GM18505 (cell line): ENCODE results near the gene HIVEP2.
"Not testable (repeated sequence)": the region's sequence is repeated elsewhere in the genome, so short reads cannot be mapped to it uniquely, and the experiment has no call there.

ENCODE experiments used
- ATAC-seq: cut with Tn5 transposase; IDR thresholded peaks from one replicate; pipeline ENCODE4 v1.9.1; 2021; ENCODE audit not compliant: unreplicated experiment
- POLR2A ChIP-seq: IDR thresholded peaks from 4 replicates; pipeline ENCODE4 v1.6.1; 2011; ENCODE audit warnings: borderline replicate concordance; ENCODE audit not compliant: insufficient read depth, insufficient read length; ENCODE audit errors: extremely low read depth

HIVEP2 gene, protein sequence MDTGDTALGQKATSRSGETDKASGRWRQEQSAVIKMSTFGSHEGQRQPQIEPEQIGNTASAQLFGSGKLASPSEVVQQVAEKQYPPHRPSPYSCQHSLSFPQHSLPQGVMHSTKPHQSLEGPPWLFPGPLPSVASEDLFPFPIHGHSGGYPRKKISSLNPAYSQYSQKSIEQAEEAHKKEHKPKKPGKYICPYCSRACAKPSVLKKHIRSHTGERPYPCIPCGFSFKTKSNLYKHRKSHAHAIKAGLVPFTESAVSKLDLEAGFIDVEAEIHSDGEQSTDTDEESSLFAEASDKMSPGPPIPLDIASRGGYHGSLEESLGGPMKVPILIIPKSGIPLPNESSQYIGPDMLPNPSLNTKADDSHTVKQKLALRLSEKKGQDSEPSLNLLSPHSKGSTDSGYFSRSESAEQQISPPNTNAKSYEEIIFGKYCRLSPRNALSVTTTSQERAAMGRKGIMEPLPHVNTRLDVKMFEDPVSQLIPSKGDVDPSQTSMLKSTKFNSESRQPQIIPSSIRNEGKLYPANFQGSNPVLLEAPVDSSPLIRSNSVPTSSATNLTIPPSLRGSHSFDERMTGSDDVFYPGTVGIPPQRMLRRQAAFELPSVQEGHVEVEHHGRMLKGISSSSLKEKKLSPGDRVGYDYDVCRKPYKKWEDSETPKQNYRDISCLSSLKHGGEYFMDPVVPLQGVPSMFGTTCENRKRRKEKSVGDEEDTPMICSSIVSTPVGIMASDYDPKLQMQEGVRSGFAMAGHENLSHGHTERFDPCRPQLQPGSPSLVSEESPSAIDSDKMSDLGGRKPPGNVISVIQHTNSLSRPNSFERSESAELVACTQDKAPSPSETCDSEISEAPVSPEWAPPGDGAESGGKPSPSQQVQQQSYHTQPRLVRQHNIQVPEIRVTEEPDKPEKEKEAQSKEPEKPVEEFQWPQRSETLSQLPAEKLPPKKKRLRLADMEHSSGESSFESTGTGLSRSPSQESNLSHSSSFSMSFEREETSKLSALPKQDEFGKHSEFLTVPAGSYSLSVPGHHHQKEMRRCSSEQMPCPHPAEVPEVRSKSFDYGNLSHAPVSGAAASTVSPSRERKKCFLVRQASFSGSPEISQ (N-terminal part only)

GRCh38 chr6:142945049-142945445, at the start of gene HIVEP2:
Gene HIVEP2 (minus strand): TSS chr6:142945176. CDS start chr6:142774738, 170,438 bp downstream.
- ATAC-seq: peak; percentile 21
- no peak for TF ChIP-seq POLR2A

DNA sequence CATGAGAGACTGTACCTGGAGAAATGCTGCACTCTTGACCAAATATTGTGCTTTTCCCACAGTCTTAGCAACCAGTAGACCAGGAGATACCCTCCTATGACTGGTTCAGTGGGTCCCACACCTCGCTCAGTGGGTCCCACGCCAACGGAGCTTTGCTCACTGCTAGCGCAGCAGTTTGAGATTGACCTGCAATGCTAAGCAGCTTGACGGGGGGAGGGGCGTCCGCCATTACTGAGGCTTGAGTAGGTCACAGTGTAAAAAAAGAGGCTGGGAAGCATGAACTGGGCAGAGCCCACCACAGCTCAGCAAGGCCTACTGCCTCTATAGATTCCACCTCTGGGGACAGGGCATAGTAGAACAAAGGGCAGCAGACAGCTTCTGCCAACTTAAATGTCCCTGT, 49.0 kb upstream of the HIVEP2 start:
- ATAC-seq: no peak
- TF ChIP-seq POLR2A: no peak

DNA sequence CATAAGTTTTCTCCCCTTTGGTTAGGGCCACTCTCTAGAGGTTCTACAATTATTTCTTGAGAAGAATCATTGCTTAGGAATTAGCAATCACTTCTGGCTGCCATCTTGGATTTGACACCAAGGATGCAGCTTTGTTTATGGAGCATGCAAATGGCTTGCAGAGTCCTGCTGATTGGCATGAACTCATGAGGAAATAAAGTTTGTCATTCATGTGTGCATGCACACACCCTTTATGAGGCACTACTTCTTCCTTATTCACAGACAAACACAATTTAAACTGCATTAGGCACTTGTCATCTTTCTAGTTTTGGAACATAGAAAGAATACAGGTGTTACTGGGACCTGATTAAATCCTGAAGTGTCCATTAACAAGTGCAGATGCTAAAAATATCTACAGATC, 42.5 kb upstream of the HIVEP2 start:
- ATAC-seq: no peak
- no peak for TF ChIP-seq POLR2A

DNA sequence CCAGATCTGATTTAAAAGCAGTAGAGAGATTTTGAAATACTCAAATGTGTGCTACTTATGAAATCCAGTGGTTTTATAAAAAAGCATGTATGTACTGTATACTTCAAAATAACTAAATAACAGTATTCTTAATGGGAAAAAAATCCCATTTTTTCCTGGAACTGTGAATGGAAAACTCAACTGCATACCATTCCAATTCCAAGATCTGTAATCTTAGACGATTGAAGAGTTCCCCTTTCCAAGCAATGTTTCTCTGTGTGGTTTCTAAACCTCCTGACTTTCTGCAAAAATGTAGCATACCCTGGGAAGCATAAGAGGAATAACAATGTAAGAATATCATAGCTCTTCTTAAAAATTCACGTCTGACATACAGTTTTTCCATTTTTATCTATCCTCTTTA, 40.3 kb upstream of the HIVEP2 start:
- ATAC-seq: no peak
- no peak for TF ChIP-seq POLR2A

DNA sequence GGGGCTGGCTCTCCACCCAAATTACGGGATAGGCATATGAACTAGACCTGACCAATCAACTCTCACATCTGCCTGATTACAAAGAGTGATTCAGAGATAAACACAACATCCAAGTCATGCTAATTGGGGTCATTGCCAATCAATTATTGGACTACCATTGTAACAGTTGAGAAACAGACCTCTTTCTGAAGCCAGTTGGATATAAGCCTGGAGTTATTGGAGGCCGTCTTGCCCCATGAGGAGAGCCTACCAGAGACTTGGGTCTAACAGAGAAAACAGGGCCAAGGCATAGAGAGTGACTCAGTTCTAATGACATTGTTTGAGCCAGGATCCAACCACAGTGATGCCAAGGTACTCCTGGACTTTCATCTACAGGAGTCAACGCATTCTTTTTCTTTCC, 39.4 kb upstream of the HIVEP2 start:
- no peak for TF ChIP-seq POLR2A
- ATAC-seq: no peak

DNA sequence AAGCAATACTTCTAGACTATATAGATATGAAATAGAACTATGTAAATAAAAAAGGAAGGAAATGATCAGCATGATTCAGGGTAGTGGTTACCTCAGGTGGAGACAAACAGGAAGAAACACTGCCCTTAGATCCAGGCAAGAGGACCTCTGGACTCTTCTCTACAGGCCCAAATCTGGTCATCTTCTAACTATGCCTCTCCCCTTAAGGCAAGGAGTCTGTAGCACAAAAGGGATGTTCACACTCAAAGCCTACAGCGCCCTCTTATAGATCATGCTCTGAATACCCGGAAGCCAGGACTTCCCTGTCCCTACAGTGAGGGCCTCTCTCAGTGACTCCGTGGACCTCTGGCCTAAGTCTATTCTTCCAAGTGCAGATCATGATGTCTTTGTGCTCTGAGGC, 30.4 kb upstream of the HIVEP2 start:
- TF ChIP-seq POLR2A: no peak
- no peak for ATAC-seq

DNA sequence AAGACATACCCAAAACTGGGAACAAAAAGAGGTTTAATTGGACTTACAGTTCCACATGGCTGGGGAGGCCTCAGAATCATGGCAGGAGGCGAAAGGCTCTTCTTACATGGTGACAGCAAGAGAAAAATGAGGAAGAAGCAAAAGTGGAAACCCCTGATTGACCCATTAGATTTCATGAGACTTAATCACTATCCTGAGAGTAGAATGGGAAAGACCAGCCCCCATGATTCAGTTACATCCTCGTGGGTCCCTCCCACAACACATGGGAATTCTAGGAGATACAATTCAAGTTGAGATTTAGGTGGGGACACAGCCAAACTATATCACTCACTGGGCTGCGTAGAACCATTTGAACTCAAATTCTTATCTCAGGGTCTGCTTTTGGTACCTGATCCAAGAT, 26.0 kb upstream of the HIVEP2 start:
- not testable (repeated sequence) for ATAC-seq

DNA sequence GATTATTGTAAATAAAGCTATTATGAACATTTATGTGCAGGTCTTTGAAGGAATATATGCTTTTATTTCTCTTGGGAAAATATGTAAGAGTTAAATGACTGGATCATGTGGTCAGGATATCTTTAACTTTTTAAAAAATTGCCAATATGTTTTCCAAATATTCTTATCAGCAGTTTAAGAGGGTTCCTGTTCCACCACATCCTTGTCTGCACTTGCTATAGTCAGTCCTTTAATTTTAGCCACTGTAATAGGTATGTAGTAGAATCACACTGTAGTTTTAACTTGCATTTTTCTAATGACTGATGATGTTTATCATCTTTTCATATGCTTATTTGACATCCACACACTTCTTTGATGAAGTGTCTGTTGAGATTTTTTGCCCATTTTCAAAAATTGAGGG, 23.6 kb upstream of the HIVEP2 start:
- TF ChIP-seq POLR2A: no peak
- ATAC-seq: no peak

GRCh38 chr6:142966294-142966693, 21.3 kb upstream of the HIVEP2 start:
- ATAC-seq: no peak
- TF ChIP-seq POLR2A: no peak

GRCh38 chr6:142965164-142965563, 20.2 kb upstream of the HIVEP2 start:
- no peak for ATAC-seq
- TF ChIP-seq POLR2A: no peak

- TF ChIP-seq POLR2A: no peak
- ATAC-seq: no peak
Measured at GRCh38 chr6:142960098-142960497, 15.1 kb upstream of the HIVEP2 start.

GRCh38 chr6:142958343-142958742, 13.4 kb upstream of the HIVEP2 start:
- no peak for ATAC-seq
- no peak for TF ChIP-seq POLR2A

- no peak for TF ChIP-seq POLR2A
Measured at GRCh38 chr6:142956726-142957125, 11.8 kb upstream of the HIVEP2 start.

GRCh38 chr6:142954844-142955243, 9.9 kb upstream of the HIVEP2 start:
- no peak for ATAC-seq
- TF ChIP-seq POLR2A: no peak

More at GRCh38 chr6:142956726-142957125, 11.8 kb upstream of the HIVEP2 start:
- ATAC-seq: no peak
